ENCODE measurements around the gene LAMC3.

Gene LAMC3

DNA sequence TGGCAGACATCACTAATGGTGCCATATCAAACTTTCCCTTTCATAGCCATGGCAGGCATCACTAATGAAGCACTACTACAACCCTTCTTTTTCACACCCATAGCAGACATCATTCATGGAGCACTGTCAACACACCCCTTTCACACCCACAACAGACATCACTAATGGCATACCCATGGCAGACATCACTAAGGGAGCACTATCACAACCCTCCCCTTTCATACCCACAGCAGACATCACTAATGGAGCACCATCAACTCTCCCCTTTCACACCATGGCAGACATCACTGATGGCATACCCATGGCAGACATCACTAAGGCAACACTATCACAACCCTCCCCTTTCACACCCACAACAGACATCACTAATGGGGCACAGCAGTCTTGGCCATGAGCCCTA lies 33.7 kb downstream of the LAMC3 start:
- no peak overlapping the region for H3K4me3 ChIP-seq (ENCODE audit: low read depth, low read length)
- TF ChIP-seq, protein P1, sequence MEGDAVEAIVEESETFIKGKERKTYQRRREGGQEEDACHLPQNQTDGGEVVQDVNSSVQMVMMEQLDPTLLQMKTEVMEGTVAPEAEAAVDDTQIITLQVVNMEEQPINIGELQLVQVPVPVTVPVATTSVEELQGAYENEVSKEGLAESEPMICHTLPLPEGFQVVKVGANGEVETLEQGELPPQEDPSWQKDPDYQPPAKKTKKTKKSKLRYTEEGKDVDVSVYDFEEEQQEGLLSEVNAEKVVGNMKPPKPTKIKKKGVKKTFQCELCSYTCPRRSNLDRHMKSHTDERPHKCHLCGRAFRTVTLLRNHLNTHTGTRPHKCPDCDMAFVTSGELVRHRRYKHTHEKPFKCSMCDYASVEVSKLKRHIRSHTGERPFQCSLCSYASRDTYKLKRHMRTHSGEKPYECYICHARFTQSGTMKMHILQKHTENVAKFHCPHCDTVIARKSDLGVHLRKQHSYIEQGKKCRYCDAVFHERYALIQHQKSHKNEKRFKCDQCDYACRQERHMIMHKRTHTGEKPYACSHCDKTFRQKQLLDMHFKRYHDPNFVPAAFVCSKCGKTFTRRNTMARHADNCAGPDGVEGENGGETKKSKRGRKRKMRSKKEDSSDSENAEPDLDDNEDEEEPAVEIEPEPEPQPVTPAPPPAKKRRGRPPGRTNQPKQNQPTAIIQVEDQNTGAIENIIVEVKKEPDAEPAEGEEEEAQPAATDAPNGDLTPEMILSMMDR (IDR thresholded peaks at IDR 0.05; ENCODE audit: borderline replicate concordance, insufficient read depth, low read depth, low read length), result no peak

DNA sequence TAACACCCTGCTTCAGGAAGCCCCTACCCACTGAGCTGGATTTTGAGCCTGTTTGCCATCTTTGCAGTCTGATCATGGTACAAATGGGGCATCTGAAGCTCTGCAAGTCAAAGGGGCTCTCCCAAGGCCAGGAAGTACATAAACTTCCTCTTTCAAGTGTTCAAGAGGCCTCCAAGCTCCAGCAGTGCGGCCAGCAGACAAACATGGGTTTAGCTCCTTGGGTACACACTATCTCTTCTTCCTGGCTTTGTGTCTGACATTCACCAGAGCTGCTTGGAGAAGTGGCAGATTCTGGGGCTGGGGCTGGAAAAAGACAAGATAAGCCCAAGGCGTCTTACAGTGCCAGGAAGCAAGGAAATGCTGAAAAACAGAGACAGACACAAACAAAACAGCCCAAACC lies 34.1 kb downstream of the LAMC3 start:
- no peak overlapping the region for H3K4me3 ChIP-seq (ENCODE audit: low read depth, low read length)
- TF ChIP-seq, protein P1 (IDR thresholded peaks at IDR 0.05; ENCODE audit: borderline replicate concordance, insufficient read depth, low read depth, low read length), result no peak

DNA sequence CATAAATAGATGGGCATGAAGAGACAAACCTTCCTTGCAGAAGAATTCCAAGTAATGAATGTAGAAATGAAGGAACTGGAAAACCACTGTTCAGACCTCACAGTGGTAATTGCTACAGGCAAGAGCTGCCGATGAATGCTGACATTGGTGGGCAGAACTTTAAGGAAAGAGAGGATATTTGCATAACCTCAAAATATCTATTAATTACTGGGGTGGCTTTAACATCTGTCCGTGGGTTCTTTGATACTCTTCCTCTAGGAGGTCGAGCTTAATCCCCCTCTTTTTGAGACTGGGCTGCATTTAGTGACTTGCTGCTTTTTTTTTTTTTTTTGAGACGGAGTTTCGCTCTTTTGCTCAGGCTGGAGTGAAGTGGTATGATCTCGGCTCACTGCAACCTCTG lies 34.7 kb downstream of the LAMC3 start:
- no peak overlapping the region for H3K4me3 ChIP-seq (ENCODE audit: low read depth, low read length)
- TF ChIP-seq, protein P1 (IDR thresholded peaks at IDR 0.05; ENCODE audit: borderline replicate concordance, insufficient read depth, low read depth, low read length), result no peak

DNA sequence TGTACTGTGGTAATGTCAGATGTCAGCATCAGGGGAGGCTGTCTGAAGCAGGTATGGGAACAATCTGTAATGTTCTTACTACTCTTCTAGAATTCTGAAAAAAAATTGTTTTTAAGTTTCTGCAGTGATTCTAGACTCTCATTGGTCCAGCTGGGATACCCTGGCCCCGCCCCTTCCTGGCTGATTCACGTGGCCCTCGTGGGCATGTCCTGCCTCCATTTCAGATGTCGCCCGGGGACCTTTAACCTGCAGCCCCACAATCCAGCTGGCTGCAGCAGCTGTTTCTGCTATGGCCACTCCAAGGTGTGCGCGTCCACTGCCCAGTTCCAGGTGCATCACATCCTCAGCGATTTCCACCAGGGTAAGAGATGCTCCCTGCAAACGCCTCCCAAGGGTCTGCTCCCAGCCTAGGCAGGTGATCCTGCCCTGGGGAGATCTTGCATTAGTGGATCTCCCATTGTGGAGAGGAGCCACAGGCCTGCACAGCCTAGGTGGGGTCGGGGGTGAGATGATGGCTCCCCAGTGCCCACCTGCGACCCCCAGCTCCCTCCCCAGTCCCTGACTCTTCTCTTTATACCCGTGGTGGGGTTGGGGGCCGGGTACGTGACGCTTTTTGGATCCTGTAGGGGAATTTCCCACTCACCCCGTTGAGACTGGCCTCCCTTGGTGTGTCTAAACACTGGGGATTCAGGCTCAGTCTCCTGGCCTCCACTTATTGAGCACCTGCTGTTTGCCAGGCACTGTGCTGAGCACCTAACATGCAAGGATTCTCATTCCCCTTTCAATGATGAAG lies 36.5 kb downstream of the LAMC3 start:
- H3K4me3 ChIP-seq (ENCODE audit: low read depth, low read length), result no peak overlapping the region
- TF ChIP-seq, protein P1 (IDR thresholded peaks at IDR 0.05; ENCODE audit: borderline replicate concordance, insufficient read depth, low read depth, low read length), result no peak

DNA sequence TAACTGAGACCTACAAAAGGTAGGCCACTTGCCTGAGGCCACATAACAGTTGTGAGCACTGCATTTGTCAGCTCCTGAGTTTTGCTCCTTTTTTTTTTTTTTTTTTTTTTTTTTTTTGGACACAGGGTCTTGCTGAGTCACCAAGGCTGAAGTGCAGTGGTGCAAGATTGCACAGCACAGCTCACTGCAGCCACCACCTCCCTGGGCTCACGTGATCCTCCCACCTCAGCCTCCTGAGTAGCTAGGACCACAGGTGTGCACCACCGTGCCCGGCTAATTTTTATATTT lies 37.1 kb downstream of the LAMC3 start:
- TF ChIP-seq, protein P1 (IDR thresholded peaks at IDR 0.05; ENCODE audit: borderline replicate concordance, insufficient read depth, low read depth, low read length), result no peak
- H3K4me3 ChIP-seq (ENCODE audit: low read depth, low read length), result no peak overlapping the region

DNA sequence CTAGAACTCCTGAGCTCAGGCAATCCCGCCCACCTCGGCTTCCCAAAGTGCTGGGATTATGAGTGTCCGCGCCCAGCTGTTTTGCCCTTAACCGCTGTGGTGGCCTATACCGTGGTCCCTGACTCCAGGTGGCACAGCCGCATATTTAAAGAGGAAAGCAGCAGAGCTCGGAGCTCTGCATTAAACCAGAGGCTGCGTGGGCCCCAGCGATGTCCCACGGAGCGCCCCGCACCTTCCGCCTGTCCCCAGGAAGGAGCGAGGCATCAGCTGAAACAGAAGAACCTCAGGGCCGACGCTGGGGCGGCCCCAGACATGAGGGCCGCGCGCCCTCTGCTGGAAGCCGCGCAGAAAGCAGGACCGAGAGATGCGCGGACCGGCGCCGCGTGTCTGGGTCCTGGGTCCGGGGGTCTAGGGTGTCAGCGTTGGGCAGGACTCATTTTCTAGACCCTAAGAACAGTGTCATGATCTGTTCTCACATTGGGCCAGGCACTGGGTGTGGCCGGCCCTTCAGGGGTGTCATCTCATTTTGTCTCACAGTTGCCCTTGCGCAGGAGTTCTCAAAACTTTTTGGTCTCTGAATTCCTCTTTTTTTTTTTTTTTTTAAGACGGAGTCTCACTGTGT lies 37.7 kb downstream of the LAMC3 start:
- TF ChIP-seq, protein P1 (IDR thresholded peaks at IDR 0.05; ENCODE audit: borderline replicate concordance, insufficient read depth, low read depth, low read length), result peak; percentile 97
- H3K4me3 ChIP-seq (ENCODE audit: low read depth, low read length), result no peak overlapping the region

DNA sequence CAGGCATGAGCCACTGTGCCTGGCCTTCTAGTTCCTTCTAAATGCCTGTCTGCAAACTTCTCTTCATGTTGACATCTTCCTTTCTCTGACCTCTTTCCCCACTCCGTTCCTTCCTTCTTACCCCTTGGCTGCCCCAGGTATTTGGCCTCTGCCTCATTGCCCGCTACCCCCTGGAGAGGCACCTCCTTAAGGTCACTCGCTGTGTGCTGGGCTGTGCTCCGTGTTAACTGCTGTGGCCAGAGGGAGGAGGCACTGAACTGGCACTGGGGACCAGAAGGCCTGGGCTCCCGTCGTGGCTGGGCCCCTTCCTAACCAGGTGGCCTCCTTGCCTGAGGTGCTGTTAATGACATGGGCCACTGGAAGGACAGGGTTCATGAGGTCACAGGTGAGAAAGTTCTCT lies 39.4 kb downstream of the LAMC3 start:
- TF ChIP-seq, protein P1 (IDR thresholded peaks at IDR 0.05; ENCODE audit: borderline replicate concordance, insufficient read depth, low read depth, low read length), result no peak
- no peak overlapping the region for H3K4me3 ChIP-seq (ENCODE audit: low read depth, low read length)
